K562 (cell line): Measurements from ENCODE around the gene SARS1. TPM values are rescaled to one million over a fixed set of nuclear protein-coding genes. Genes with fewer than 3 reads are reported as not detected.

Experiments used
- BRF2 ChIP-seq: IDR thresholded peaks from 3 replicates; pipeline ENCODE4 v1.6.1; 2011; ENCODE audit warnings: borderline replicate concordance, mild to moderate bottlenecking; ENCODE audit not compliant: insufficient read length, insufficient read depth
- CREB1 ChIP-seq, 2 experiments: sonication (generic) in 1 of 2; formaldehyde crosslinking in 1 of 2; IDR thresholded peaks; 2 replicates each; pipeline versions ENCODE4 v1.6.1 to v1.8.0; 2012 to 2022; ENCODE audit warnings: inconsistent platforms in 1 of 2, mild to moderate bottlenecking in 1 of 2, missing genetic modification reagents in 1 of 2, moderate library complexity in 1 of 2
- FOXJ2 ChIP-seq: fragments of 200-800 bp; sonication (Bioruptor generic); IDR thresholded peaks from 2 replicates; pipeline ENCODE4 v1.6.1; 2016; ENCODE audit warnings: missing genetic modification characterization, missing compliant biosample characterization
- IRF2 ChIP-seq: sonication (generic); formaldehyde crosslinking; IDR thresholded peaks from 2 replicates; pipeline ENCODE4 v1.8.1; 2022; ENCODE audit warnings: mild to moderate bottlenecking, missing genetic modification reagents
- LEF1 ChIP-seq: fragments of 450-650 bp; IDR thresholded peaks from 2 replicates; pipeline ENCODE4 v1.6.1; 2016; ENCODE audit warnings: mild to moderate bottlenecking
- MBD1 ChIP-seq: fragments of 250-450 bp; sonication (Bioruptor Pico); IDR thresholded peaks from 2 replicates; pipeline ENCODE4 v1.8.0; 2022; ENCODE audit warnings: inconsistent platforms
- NUFIP1 ChIP-seq: fragments of 450-650 bp; IDR thresholded peaks from 2 replicates; pipeline ENCODE4 v1.6.1; 2018; ENCODE audit not compliant: partially characterized antibody
- PCBP2 ChIP-seq: fragments of 200-400 bp; formaldehyde crosslinking; IDR thresholded peaks from 2 replicates; pipeline ENCODE4 v1.6.1; 2018; ENCODE audit warnings: low read length, low read depth, mild to moderate bottlenecking, moderate library complexity; ENCODE audit not compliant: poor library complexity, severe bottlenecking
- POLR2AphosphoS5 ChIP-seq: IDR thresholded peaks from 2 replicates; pipeline ENCODE4 v1.6.1; 2011; ENCODE audit warnings: mild to moderate bottlenecking, low read depth, low read length, moderate library complexity; ENCODE audit not compliant: control insufficient read depth, insufficient read depth
- POLR2H ChIP-seq: IDR thresholded peaks from 2 replicates; pipeline ENCODE4 v1.6.1; 2016; ENCODE audit warnings: missing genetic modification characterization, low read depth, mild to moderate bottlenecking, control low read depth, missing compliant biosample characterization, moderate library complexity
- RNF2 ChIP-seq: sonication (generic); IDR thresholded peaks from 2 replicates; pipeline ENCODE4 v1.6.1; 2016
- ZKSCAN1 ChIP-seq: fragments of 150-350 bp; IDR thresholded peaks from 2 replicates; pipeline ENCODE4 v1.6.1; 2016; ENCODE audit warnings: low read depth, low read length
- ZNF175 ChIP-seq: fragments of 200-800 bp; sonication (Bioruptor generic); IDR thresholded peaks from 2 replicates; pipeline ENCODE4 v1.6.1; 2016; ENCODE audit warnings: low read depth, mild to moderate bottlenecking, missing genetic modification characterization, missing compliant biosample characterization
- ZNF263 ChIP-seq: sonication (generic); formaldehyde crosslinking; IDR thresholded peaks from 2 replicates; pipeline ENCODE4 v1.8.0; 2022; ENCODE audit warnings: mild to moderate bottlenecking, missing genetic modification reagents, borderline replicate concordance
- ZNF347 ChIP-seq: fragments of 450-650 bp; formaldehyde crosslinking; IDR thresholded peaks from 2 replicates; pipeline ENCODE4 v1.4.0; 2020; ENCODE audit warnings: low read depth, mild to moderate bottlenecking, moderate library complexity
- ZNF407 ChIP-seq: fragments of 450-650 bp; IDR thresholded peaks from 2 replicates; pipeline ENCODE4 v1.6.1; 2016; ENCODE audit warnings: low read depth
- polyA plus RNA-seq, 8 experiments: library from polyadenylated mRNA; depleted of rRNA in 4 of 8; stranded (reverse) in 5 of 8; unstranded in 3 of 8; fragments of >200 nt; fragmentation: Nextera tagmentation in 2 of 8; fragmentation: Illumina TruSeq in 1 of 8; extraction: Ambion mirVana in 2 of 8; extraction: Trizol in 1 of 8; gene quantifications; 2 replicates each; pipeline versions ENCODE4 v1.2.1 to v1.2.3, GENCODE V29; 2011 to 2014; ENCODE audit warnings: inconsistent platforms in 1 of 8, missing spikeins in 1 of 8
- total RNA-seq, 7 experiments: library from RNA; depleted of rRNA in 6 of 7; stranded (reverse); fragments of >200 nt in 6 of 7; fragmentation: Illumina TruSeq in 2 of 7; extraction: Trizol in 2 of 7; gene quantifications; 2 replicates each; pipeline versions ENCODE4 v1.2.1 to v1.2.3, GENCODE V29; 2011 to 2021; ENCODE audit warnings: low replicate concordance in 1 of 7

The SARS1 gene
- total and polyA plus RNA-seq, 9 of the 15 experiments (the other 6 are each of a cell fraction or from before 2014, with no cell fraction given): 221 to 623 (median 254) TPM

GRCh38 chr1:109213824-109214693 lies at the start of gene SARS1 (continued):
- no peak for TF ChIP-seq PCBP2
- TF ChIP-seq POLR2H (tag): peak; percentile 12
- TF ChIP-seq ZNF407: no peak
- TF ChIP-seq LEF1: peak; percentile 73
- TF ChIP-seq ZKSCAN1: peak; percentile 2; the same call in 1 of the 2 replicates
- no peak for TF ChIP-seq BRF2
- peak; percentile 91 for TF ChIP-seq POLR2AphosphoS5
- no peak for TF ChIP-seq IRF2 (CRISPR knock-in tag)
- TF ChIP-seq ZNF175 (CRISPR knock-in tag): 0 out of 2 replicates have a peak, but pooled peaks have one; percentile 49
- TF ChIP-seq ZNF347 (CRISPR knock-in tag): no peak
- TF ChIP-seq FOXJ2 (tag): no peak
- no peak for TF ChIP-seq RNF2
- TF ChIP-seq ZNF263 (CRISPR knock-in tag): no peak
- TF ChIP-seq NUFIP1: no peak
- no peak for TF ChIP-seq CREB1 (IDR thresholded peaks at IDR 0.05)
- TF ChIP-seq CREB1 (CRISPR knock-in tag; IDR thresholded peaks at IDR 0.05): peak; percentile 43; the same call in 1 of the 2 replicates
- TF ChIP-seq MBD1 (CRISPR knock-in tag): no peak
